HepG2 (cell line): ENCODE results near the gene ICAM2. TPM values are rescaled to one million over a fixed set of nuclear protein-coding genes. Genes with fewer than 3 reads are reported as not detected.

Experiments used
- ATAC-seq: fragments of 200-7000 bp; cut with Tn5 transposase; 3 replicates; pipeline ENCODE4 v1.9.1; 2020; ENCODE audit warnings: mild to moderate bottlenecking, moderate library complexity
- BruUV-seq: library from RNA; stranded (reverse); fragments of 400-500 nt; replicated peaks from 2 replicates; lab custom pipeline; 2021; lab: Mats Ljungman, UMichigan
- CTCF ChIA-PET: fragments of 300-600 bp; formaldehyde crosslinking; extraction: SDS; loops from one replicate; lab custom pipeline; 2021; ENCODE audit warnings: low total read pairs, inconsistent platforms, low intra/inter-chr PET ratio; lab: Yijun Ruan, JAX
- POLR2A ChIA-PET: fragments of 350-600 bp; sonication (Branson Sonifier 250); formaldehyde crosslinking; loops from one replicate; lab custom pipeline; 2020; ENCODE audit warnings: antibody characterized with exemption, inconsistent platforms; lab: Yijun Ruan, JAX
- DNase-seq: peaks from one replicate; pipeline ENCODE4 v3.0.0-alpha.2; 2015; ENCODE audit warnings: low spot score
- FAIRE-seq: peaks from 3 replicates; lab custom pipeline; 2011; peaks lifted over from hg19 to GRCh38; lab: Jason Lieb, UNC
- H2AFZ ChIP-seq: one replicate; pipeline ENCODE4 v1.6.1; 2011; ENCODE audit warnings: low read length, inconsistent platforms
- H3K27ac ChIP-seq: fragments of 300-600 bp; 3 replicates; pipeline ENCODE4 v1.8.0; 2011; ENCODE audit warnings: mixed run types, mild to moderate bottlenecking, mixed read lengths, low read length, inconsistent platforms; ENCODE audit not compliant: insufficient read depth; ENCODE audit errors: extremely low read length
- H3K27me3 ChIP-seq, 2 experiments: fragments of 200-600 bp in 1 of 2; 2 replicates in 1 of 2; 3 replicates in 1 of 2; pipeline versions ENCODE4 v1.6.0 to v1.8.0; 2011; ENCODE audit warnings: low read length in 2 of 2, mild to moderate bottlenecking in 2 of 2, moderate library complexity in 2 of 2, inconsistent platforms in 1 of 2; ENCODE audit not compliant: insufficient read depth in 2 of 2, control insufficient read depth in 1 of 2
- H3K36me3 ChIP-seq, 2 experiments: fragments of 200-600 bp in 1 of 2; replicated peaks in 1 of 2; 2 replicates in 1 of 2; 3 replicates in 1 of 2; pipeline versions ENCODE4 v1.5.1 to v1.8.0; 2011; ENCODE audit warnings: low read length in 2 of 2, inconsistent platforms in 1 of 2; ENCODE audit not compliant: insufficient read depth in 2 of 2, control insufficient read depth in 1 of 2
- H3K4me1 ChIP-seq: 2 replicates; pipeline ENCODE4 v1.5.1; 2012; ENCODE audit warnings: low read length, inconsistent platforms; ENCODE audit not compliant: insufficient read depth
- H3K4me2 ChIP-seq: 2 replicates; pipeline ENCODE4 v1.6.0; 2011; ENCODE audit warnings: low read depth, low read length, inconsistent platforms
- H3K4me3 ChIP-seq, 3 experiments: fragments of 200-600 bp in 1 of 3; sonication (generic), shearing (Covaris generic) in 1 of 3; replicated peaks in 1 of 3; 2 replicates each; pipeline ENCODE4 v1.5.1; 2011 to 2016; ENCODE audit warnings: low read length in 3 of 3, inconsistent platforms in 2 of 3, low read depth in 2 of 3, mild to moderate bottlenecking in 2 of 3, control low read depth in 1 of 3, mixed read lengths in 1 of 3; ENCODE audit not compliant: insufficient read depth in 1 of 3
- H3K79me2 ChIP-seq: one replicate; pipeline ENCODE4 v1.6.1; 2011; ENCODE audit warnings: low read length, inconsistent platforms; ENCODE audit not compliant: insufficient read depth
- H3K9ac ChIP-seq: 2 replicates; pipeline ENCODE4 v1.6.0; 2011; ENCODE audit warnings: mild to moderate bottlenecking, low read depth, low read length, inconsistent platforms; ENCODE audit not compliant: insufficient read depth
- H3K9me3 ChIP-seq: 2 replicates; pipeline ENCODE4 v1.5.1; 2012; ENCODE audit warnings: mild to moderate bottlenecking, low read length
- H4K20me1 ChIP-seq: 2 replicates; pipeline ENCODE4 v1.6.0; 2011; ENCODE audit warnings: inconsistent platforms, mild to moderate bottlenecking, low read length, moderate library complexity; ENCODE audit not compliant: insufficient read depth
- BHLHE40 ChIP-seq: IDR thresholded peaks from 2 replicates; pipeline ENCODE4 v1.6.1; 2011; ENCODE audit warnings: low read length, improper control_type of control experiment
- CBX5 ChIP-seq: sonication (generic); formaldehyde crosslinking; IDR thresholded peaks from 2 replicates; pipeline ENCODE4 v1.4.0; 2020; ENCODE audit warnings: missing genetic modification reagents, borderline replicate concordance
- CENPT ChIP-seq: sonication (generic); formaldehyde crosslinking; IDR thresholded peaks from 2 replicates; pipeline ENCODE4 v1.8.0; 2022; ENCODE audit warnings: low read depth, mild to moderate bottlenecking, moderate library complexity, missing genetic modification reagents
- ETV6 ChIP-seq: sonication (generic); formaldehyde crosslinking; conservative IDR thresholded peaks from 2 replicates; pipeline ENCODE4 v1.4.0; 2020; ENCODE audit warnings: missing genetic modification reagents
- FOXK2 ChIP-seq: fragments of 450-650 bp; IDR thresholded peaks from 2 replicates; pipeline ENCODE4 v1.6.1; 2016
- HNRNPH1 ChIP-seq: fragments of 200-400 bp; formaldehyde crosslinking; optimal IDR thresholded peaks from 2 replicates; pipeline ENCODE3; 2017; ENCODE audit warnings: mild to moderate bottlenecking, low read depth, low read length
- LCORL ChIP-seq, 2 experiments: fragments of 450-650 bp in 1 of 2; sonication (generic) in 1 of 2; formaldehyde crosslinking in 1 of 2; IDR thresholded peaks; 2 replicates each; pipeline versions ENCODE4 v1.5.0 to v1.6.1; 2017 to 2020; ENCODE audit warnings: antibody characterized with exemption in 1 of 2, missing genetic modification reagents in 1 of 2
- NRL ChIP-seq: sonication (generic); formaldehyde crosslinking; IDR thresholded peaks from 2 replicates; pipeline ENCODE4 v1.5.0; 2020; ENCODE audit warnings: missing genetic modification reagents, mild to moderate bottlenecking, moderate library complexity, borderline replicate concordance
- ONECUT2 ChIP-seq: sonication (generic); formaldehyde crosslinking; IDR thresholded peaks from 2 replicates; pipeline ENCODE4 v1.4.0; 2020; ENCODE audit warnings: missing genetic modification reagents
- RFX1 ChIP-seq: fragments of 450-650 bp; IDR thresholded peaks from 2 replicates; pipeline ENCODE4 v1.6.1; 2017
- ZBTB42 ChIP-seq: sonication (generic); formaldehyde crosslinking; IDR thresholded peaks from 2 replicates; pipeline ENCODE4 v1.5.0; 2020; ENCODE audit warnings: mild to moderate bottlenecking, missing genetic modification reagents
- ZNF235 ChIP-seq: sonication (generic); formaldehyde crosslinking; IDR thresholded peaks from 2 replicates; pipeline ENCODE4 v1.8.1; 2023; ENCODE audit warnings: mild to moderate bottlenecking, missing genetic modification reagents, borderline replicate concordance
- ZNF251 ChIP-seq: sonication (generic); formaldehyde crosslinking; IDR thresholded peaks from 2 replicates; pipeline ENCODE4 v1.9.0; 2021; ENCODE audit warnings: mild to moderate bottlenecking, missing genetic modification reagents
- ZNF264 ChIP-seq: sonication (generic); formaldehyde crosslinking; IDR thresholded peaks from 2 replicates; pipeline ENCODE4 v1.4.0; 2020; ENCODE audit warnings: missing genetic modification reagents
- ZNF556 ChIP-seq: sonication (generic); formaldehyde crosslinking; IDR thresholded peaks from 2 replicates; pipeline ENCODE4 v1.4.0; 2020; ENCODE audit warnings: mild to moderate bottlenecking, missing genetic modification reagents, borderline replicate concordance
- ZNF616 ChIP-seq: sonication (generic); formaldehyde crosslinking; IDR thresholded peaks from 2 replicates; pipeline ENCODE4 v1.5.0; 2020; ENCODE audit warnings: low read depth, mild to moderate bottlenecking, missing genetic modification reagents
- WGBS: methylation state at CpG from one replicate; pipeline ENCODE4 v1.1.6; 2017; ENCODE audit warnings: low lambda C conversion rate; 5-methylcytosine and 5-hydroxymethylcytosine counted together
- in situ Hi-C: cut with HindIII; loops from 2 replicates; pipeline ENCODE4 v1.10.0; 2017; ENCODE audit warnings: low pct_unique_long_range_greater_than_20kb; ENCODE audit not compliant: extremely low pct_ligation_motif_present
- intact Hi-C: fragments of 100-400 bp; cut with micrococcal nuclease; formaldehyde crosslinking; loops from one replicate; pipeline ENCODE4 v1.10.0; 2022; ENCODE audit not compliant: unreplicated experiment
- polyA plus RNA-seq, 8 experiments: library from polyadenylated mRNA; depleted of rRNA in 3 of 8; stranded (reverse) in 7 of 8; unstranded in 1 of 8; fragments of >200 nt; fragmentation: Illumina TruSeq in 4 of 8; extraction: Trizol in 4 of 8; gene quantifications; 2 replicates each; pipeline versions ENCODE4 v1.2.1 to v1.2.3, GENCODE V29; 2011 to 2016; ENCODE audit warnings: low read depth in 4 of 8, missing spikeins in 1 of 8, mixed read lengths in 1 of 8; ENCODE audit not compliant: insufficient read depth in 1 of 8
- total RNA-seq, 5 experiments: library from RNA; depleted of rRNA; stranded (reverse); fragments of >200 nt; fragmentation: Illumina TruSeq; extraction: Trizol; gene quantifications; 2 replicates each; pipeline ENCODE4 v1.2.3, GENCODE V29; 2016; ENCODE audit warnings: low read depth in 1 of 5
- TF ChIP-seq, protein P1 (sequence below): sonication (generic); formaldehyde crosslinking; IDR thresholded peaks from 2 replicates; pipeline ENCODE4 v1.5.1; 2020; ENCODE audit warnings: mild to moderate bottlenecking, moderate library complexity, missing genetic modification reagents
- TF ChIP-seq, protein P2 (sequence below): sonication (generic); formaldehyde crosslinking; IDR thresholded peaks from 2 replicates; pipeline ENCODE4 v1.4.0; 2020; ENCODE audit warnings: missing genetic modification reagents

ICAM2 gene
- total and polyA plus RNA-seq, 2 of the 13 experiments (the other 11 are each of a cell fraction or from before 2014, with no cell fraction given) = 10.9 to 20.8 TPM

DNA sequence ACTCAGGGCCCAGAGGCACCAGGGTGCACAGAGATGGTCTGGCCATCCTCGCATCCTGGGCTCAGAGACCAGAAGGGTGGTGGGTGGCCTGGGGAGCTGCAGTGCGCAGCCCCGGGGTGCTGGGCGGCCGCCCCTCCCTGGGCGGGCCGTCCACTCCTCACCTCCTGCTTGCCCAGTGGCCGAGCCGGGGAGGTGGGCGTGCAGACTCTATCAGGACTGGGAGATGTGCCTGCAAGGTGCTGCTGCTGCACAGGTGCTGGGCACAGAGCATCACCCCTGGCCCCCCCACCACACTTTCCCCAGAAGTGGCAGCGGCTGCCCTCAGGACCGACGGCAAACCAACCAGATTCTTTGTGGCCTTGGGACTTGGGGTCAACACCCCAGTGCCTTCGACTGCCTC, 47.6 kb downstream of the ICAM2 start, which contains the start of gene SCN4A:
SCN4A (minus strand) TSS at position 123 of the 400 bp plus-strand sequence; CDS start at position 46, 77 bp downstream.
- H3K9me3 ChIP-seq = no peaks in the 10 kb centered on the region
- in situ Hi-C loops = no loop called here
- H3K4me2 ChIP-seq = no peak within 1 kb of the TSS
- intact Hi-C loops = no loop called here
- peaks cover 9 to 59% of the 10 kb centered on the region in 2 experiments; a peak in 4 of 5 replicates for H3K27me3 ChIP-seq
- DNase-seq = no peak
- H3K9ac ChIP-seq = no peak within 1 kb of the TSS
- BruUV-seq = no TSS peak
- H3K36me3 ChIP-seq = no peaks in the 10 kb centered on the region
- ATAC-seq = no peak
- CTCF ChIA-PET = no interaction called here
- POLR2A ChIA-PET = no interaction called here
- FAIRE-seq = no peak
- no peaks in the 10 kb centered on the region for H4K20me1 ChIP-seq
- H3K79me2 ChIP-seq = no peaks in the 10 kb centered on the region
- WGBS = 0% methylated on average over 2 of the region's 14 CpGs
- no peaks in the 10 kb centered on the region for H3K4me1 ChIP-seq
- no peak within 1 kb of the TSS for H3K27ac ChIP-seq
- H3K4me3 ChIP-seq = no peak within 1 kb of the TSS
- TF ChIP-seq, protein P1, sequence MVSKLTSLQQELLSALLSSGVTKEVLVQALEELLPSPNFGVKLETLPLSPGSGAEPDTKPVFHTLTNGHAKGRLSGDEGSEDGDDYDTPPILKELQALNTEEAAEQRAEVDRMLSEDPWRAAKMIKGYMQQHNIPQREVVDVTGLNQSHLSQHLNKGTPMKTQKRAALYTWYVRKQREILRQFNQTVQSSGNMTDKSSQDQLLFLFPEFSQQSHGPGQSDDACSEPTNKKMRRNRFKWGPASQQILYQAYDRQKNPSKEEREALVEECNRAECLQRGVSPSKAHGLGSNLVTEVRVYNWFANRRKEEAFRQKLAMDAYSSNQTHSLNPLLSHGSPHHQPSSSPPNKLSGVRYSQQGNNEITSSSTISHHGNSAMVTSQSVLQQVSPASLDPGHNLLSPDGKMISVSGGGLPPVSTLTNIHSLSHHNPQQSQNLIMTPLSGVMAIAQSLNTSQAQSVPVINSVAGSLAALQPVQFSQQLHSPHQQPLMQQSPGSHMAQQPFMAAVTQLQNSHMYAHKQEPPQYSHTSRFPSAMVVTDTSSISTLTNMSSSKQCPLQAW (CRISPR knock-in tag) = no peak
- 0 out of 2 replicates have a peak, but pooled peaks have one; percentile 19 for TF ChIP-seq NRL (CRISPR knock-in tag)
- TF ChIP-seq, all 625 proteins: peak for 1
- H2AFZ ChIP-seq = no peak within 1 kb of the TSS

DNA sequence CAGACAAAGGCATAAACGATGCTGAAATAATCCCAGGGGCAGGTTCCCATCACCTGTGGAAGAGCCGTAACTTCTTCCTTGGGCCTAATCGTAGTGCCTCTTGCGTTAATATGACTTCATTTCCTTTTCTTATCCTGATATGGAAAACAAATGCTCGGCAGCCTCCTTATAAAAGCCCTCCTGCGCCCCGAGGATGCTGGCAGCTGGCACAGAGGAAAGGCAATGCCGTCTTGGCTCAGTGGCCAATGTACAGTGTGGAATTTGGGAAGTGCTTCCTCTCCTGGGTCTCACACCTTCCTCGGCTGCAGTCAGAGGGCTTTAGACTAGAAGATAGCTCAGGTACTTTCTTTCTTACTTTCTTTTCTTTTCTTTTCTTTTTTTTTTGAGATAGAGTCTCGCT, 51.2 kb downstream of the ICAM2 start:
- no peaks in the 10 kb centered on the region for H3K36me3 ChIP-seq
- BruUV-seq = no TSS peak
- no peaks in the 10 kb centered on the region for H3K4me1 ChIP-seq
- DNase-seq (no peak), FAIRE-seq (no peak), ATAC-seq (no peak)
- intact Hi-C loops = no loop called here
- H3K79me2 ChIP-seq = no peaks in the 10 kb centered on the region
- ChIA-PET POLR2A (no interaction called here), CTCF (no interaction called here)
- H3K27me3 ChIP-seq = peaks cover 3 to 36% of the 10 kb centered on the region in 2 experiments; a peak in 4 of 5 replicates
- no peak overlapping the region for H3K9ac ChIP-seq
- 40% methylated on average over 10 of the region's 10 CpGs for WGBS
- H3K4me3 ChIP-seq = no peak overlapping the region
- no peaks in the 10 kb centered on the region for H3K9me3 ChIP-seq
- no peak overlapping the region for H2AFZ ChIP-seq
- H4K20me1 ChIP-seq = no peaks in the 10 kb centered on the region
- no peak overlapping the region for H3K27ac ChIP-seq
- no peak overlapping the region for H3K4me2 ChIP-seq
- in situ Hi-C loops = no loop called here
- TF ChIP-seq CENPT (no peak), RFX1 (no peak), LCORL (IDR thresholded peaks at IDR 0.05) (no peak), LCORL (CRISPR knock-in tag; IDR thresholded peaks at IDR 0.05) (no peak), ONECUT2 (CRISPR knock-in tag) (no peak), BHLHE40 (no peak), ZBTB42 (no peak), ZNF264 (CRISPR knock-in tag) (no peak), ZNF235 (CRISPR knock-in tag) (no peak), CBX5 (CRISPR knock-in tag) (no peak), HNRNPH1 (no peak), ZNF251 (CRISPR knock-in tag) (no peak), ETV6 (CRISPR knock-in tag) (no peak), ZNF556 (no peak), ZNF616 (no peak), FOXK2 (no peak)
- TF ChIP-seq, protein P2, sequence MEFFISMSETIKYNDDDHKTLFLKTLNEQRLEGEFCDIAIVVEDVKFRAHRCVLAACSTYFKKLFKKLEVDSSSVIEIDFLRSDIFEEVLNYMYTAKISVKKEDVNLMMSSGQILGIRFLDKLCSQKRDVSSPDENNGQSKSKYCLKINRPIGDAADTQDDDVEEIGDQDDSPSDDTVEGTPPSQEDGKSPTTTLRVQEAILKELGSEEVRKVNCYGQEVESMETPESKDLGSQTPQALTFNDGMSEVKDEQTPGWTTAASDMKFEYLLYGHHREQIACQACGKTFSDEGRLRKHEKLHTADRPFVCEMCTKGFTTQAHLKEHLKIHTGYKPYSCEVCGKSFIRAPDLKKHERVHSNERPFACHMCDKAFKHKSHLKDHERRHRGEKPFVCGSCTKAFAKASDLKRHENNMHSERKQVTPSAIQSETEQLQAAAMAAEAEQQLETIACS (CRISPR knock-in tag) = no peak
